Astrocyte (in vitro differentiated cells and primary cell): ENCODE measurements around the gene SMAD7. TPM values are rescaled to one million over a fixed set of nuclear protein-coding genes. Genes with fewer than 3 reads are reported as not detected.

ENCODE experiments used
- DNase-seq: peaks from one replicate; pipeline ENCODE4 v3.0.0-alpha.2; 2010; ENCODE audit warnings: low read depth
- FAIRE-seq: peaks from 2 replicates; lab custom pipeline; 2011; peaks lifted over from hg19 to GRCh38; lab: Jason Lieb, UNC
- H2AFZ ChIP-seq: 2 replicates; pipeline ENCODE4 v1.6.0; 2012; ENCODE audit warnings: low read depth, low read length, inconsistent platforms
- H3K27ac ChIP-seq: 2 replicates; pipeline ENCODE4 v1.5.1; 2011; ENCODE audit warnings: low read depth, low read length, inconsistent platforms
- H3K27me3 ChIP-seq: 2 replicates; pipeline ENCODE4 v1.6.0; 2011; ENCODE audit warnings: low read length, inconsistent platforms; ENCODE audit not compliant: insufficient read depth
- H3K36me3 ChIP-seq: 2 replicates; pipeline ENCODE4 v1.5.1; 2011; ENCODE audit warnings: low read length, inconsistent platforms; ENCODE audit not compliant: insufficient read depth
- H3K4me1 ChIP-seq: 2 replicates; pipeline ENCODE4 v1.5.1; 2011; ENCODE audit warnings: low read length, inconsistent platforms; ENCODE audit not compliant: insufficient read depth
- H3K4me2 ChIP-seq: 2 replicates; pipeline ENCODE4 v1.6.0; 2012; ENCODE audit warnings: low read length, inconsistent platforms
- H3K4me3 ChIP-seq: 2 replicates; pipeline ENCODE4 v1.5.1; 2011; ENCODE audit warnings: low read depth, mild to moderate bottlenecking, low read length, inconsistent platforms; ENCODE audit not compliant: insufficient read depth
- H3K79me2 ChIP-seq: 2 replicates; pipeline ENCODE4 v1.6.0; 2012; ENCODE audit warnings: mild to moderate bottlenecking, low read length, inconsistent platforms; ENCODE audit not compliant: insufficient read depth
- H3K9ac ChIP-seq: 2 replicates; pipeline ENCODE4 v1.6.0; 2012; ENCODE audit warnings: mild to moderate bottlenecking, low read length, inconsistent platforms
- H3K9me3 ChIP-seq: 2 replicates; pipeline ENCODE4 v1.5.1; 2012; ENCODE audit warnings: low read depth, mild to moderate bottlenecking, low read length, inconsistent platforms; ENCODE audit not compliant: insufficient read depth
- H4K20me1 ChIP-seq: 2 replicates; pipeline ENCODE4 v1.6.0; 2012; ENCODE audit warnings: low read length, inconsistent platforms; ENCODE audit not compliant: insufficient read depth
- H3K27ac Mint-ChIP-seq: one replicate; pipeline ENCODE4 v1.8.0; 2021; ENCODE audit warnings: mild to moderate bottlenecking, mixed read lengths; ENCODE audit not compliant: unreplicated experiment
- H3K27me3 Mint-ChIP-seq: one replicate; pipeline ENCODE4 v1.8.0; 2021; ENCODE audit warnings: low read depth, mixed read lengths; ENCODE audit not compliant: unreplicated experiment
- H3K36me3 Mint-ChIP-seq: one replicate; pipeline ENCODE4 v1.8.0; 2021; ENCODE audit warnings: low read depth, mixed read lengths; ENCODE audit not compliant: unreplicated experiment
- H3K4me1 Mint-ChIP-seq: one replicate; pipeline ENCODE4 v1.8.0; 2021; ENCODE audit warnings: low read depth, mixed read lengths; ENCODE audit not compliant: unreplicated experiment
- H3K4me3 Mint-ChIP-seq: one replicate; pipeline ENCODE4 v1.8.0; 2021; ENCODE audit warnings: mild to moderate bottlenecking, moderate library complexity, mixed read lengths; ENCODE audit not compliant: unreplicated experiment
- H3K9me3 Mint-ChIP-seq: one replicate; pipeline ENCODE4 v1.8.0; 2021; ENCODE audit warnings: mild to moderate bottlenecking, mixed read lengths; ENCODE audit not compliant: unreplicated experiment
- EZH2 ChIP-seq: IDR thresholded peaks from 2 replicates; pipeline ENCODE4 v1.6.1; 2012; ENCODE audit warnings: mild to moderate bottlenecking, low read length, inconsistent platforms; ENCODE audit not compliant: insufficient read depth
- total RNA-seq: library from RNA; stranded (reverse); gene quantifications from 2 replicates; pipeline ENCODE4 v1.2.1, GENCODE V29; 2021
- TF ChIP-seq, protein P1 (sequence below): IDR thresholded peaks from 2 replicates; pipeline ENCODE4 v1.5.1; 2011; ENCODE audit warnings: low read depth, mild to moderate bottlenecking, inconsistent platforms, low read length, moderate library complexity; ENCODE audit not compliant: insufficient read depth

Gene SMAD7
- total RNA-seq, 1 donor from 2014 or later, result 62.9 TPM

DNA sequence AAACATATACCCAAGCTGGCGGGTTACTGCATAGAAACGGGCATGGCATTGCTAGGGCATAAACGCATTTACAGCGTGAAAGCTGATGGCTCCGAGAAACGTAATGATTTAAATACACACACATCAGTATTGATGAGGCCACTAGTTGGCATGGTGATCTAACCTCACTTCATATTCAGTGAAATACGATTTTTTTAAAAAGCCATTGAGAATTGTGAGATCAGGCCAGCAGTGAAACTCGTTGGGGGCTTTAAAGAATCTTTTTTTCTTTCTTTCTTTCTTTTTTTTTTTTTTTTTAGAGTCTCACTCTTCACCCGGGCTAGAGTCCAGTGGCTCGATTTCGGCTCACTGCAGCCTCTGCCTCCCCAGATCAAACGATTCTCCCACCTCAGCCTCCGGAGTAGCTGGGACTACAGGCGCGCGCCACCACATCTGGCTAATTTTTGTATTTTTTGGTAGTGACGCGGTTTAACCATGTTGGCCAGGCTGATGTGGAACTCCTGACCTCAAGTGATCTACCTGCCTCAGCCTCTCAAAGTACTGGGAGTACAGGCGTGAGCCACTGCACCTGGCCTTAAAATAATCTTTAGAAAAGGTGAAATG, 2.4 kb upstream of the SMAD7 start:
- Histone ChIP-seq H2AFZ (peak overlapping the region; percentile 5), H3K4me3 (peak overlapping the region; percentile 58), H3K36me3 (peaks cover 4% of the 10 kb centered on the region), H3K27me3 (no peaks in the 10 kb centered on the region), H4K20me1 (peaks cover 29% of the 10 kb centered on the region), H3K4me2 (peak overlapping the region; percentile 94), H3K4me1 (peaks cover 26% of the 10 kb centered on the region), H3K27ac (peak overlapping the region; percentile 98), H3K79me2 (peaks cover 35% of the 10 kb centered on the region), H3K9me3 (no peaks in the 10 kb centered on the region), H3K9ac (peak overlapping the region; percentile 96)
- Mint-ChIP-seq H3K4me3 (peak overlapping the region; percentile 70), H3K27me3 (no peaks in the 10 kb centered on the region), H3K27ac (peak overlapping the region; percentile 77), H3K9me3 (no peaks in the 10 kb centered on the region), H3K4me1 (peaks cover 26% of the 10 kb centered on the region), H3K36me3 (peaks cover 15% of the 10 kb centered on the region)
- DNase-seq (no peak), FAIRE-seq (no peak)
- no peak for TF ChIP-seq EZH2
- TF ChIP-seq, protein P1, sequence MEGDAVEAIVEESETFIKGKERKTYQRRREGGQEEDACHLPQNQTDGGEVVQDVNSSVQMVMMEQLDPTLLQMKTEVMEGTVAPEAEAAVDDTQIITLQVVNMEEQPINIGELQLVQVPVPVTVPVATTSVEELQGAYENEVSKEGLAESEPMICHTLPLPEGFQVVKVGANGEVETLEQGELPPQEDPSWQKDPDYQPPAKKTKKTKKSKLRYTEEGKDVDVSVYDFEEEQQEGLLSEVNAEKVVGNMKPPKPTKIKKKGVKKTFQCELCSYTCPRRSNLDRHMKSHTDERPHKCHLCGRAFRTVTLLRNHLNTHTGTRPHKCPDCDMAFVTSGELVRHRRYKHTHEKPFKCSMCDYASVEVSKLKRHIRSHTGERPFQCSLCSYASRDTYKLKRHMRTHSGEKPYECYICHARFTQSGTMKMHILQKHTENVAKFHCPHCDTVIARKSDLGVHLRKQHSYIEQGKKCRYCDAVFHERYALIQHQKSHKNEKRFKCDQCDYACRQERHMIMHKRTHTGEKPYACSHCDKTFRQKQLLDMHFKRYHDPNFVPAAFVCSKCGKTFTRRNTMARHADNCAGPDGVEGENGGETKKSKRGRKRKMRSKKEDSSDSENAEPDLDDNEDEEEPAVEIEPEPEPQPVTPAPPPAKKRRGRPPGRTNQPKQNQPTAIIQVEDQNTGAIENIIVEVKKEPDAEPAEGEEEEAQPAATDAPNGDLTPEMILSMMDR, result no peak

GRCh38 chr18:48952287-48953103, 1.7 kb upstream of the SMAD7 start:
- Histone ChIP-seq H3K4me2 (peak overlapping the region; percentile 94), H3K27me3 (no peaks in the 10 kb centered on the region), H3K9me3 (no peaks in the 10 kb centered on the region), H3K9ac (peak overlapping the region; percentile 96), H3K4me3 (peak overlapping the region; percentile 58), H3K36me3 (peaks cover 10% of the 10 kb centered on the region), H3K4me1 (peaks cover 32% of the 10 kb centered on the region), H3K27ac (peak overlapping the region; percentile 98), H4K20me1 (peaks cover 36% of the 10 kb centered on the region), H2AFZ (peak overlapping the region; percentile 54), H3K79me2 (peaks cover 43% of the 10 kb centered on the region)
- Mint-ChIP-seq H3K4me3 (peak overlapping the region; percentile 90), H3K4me1 (peaks cover 26% of the 10 kb centered on the region), H3K36me3 (peaks cover 22% of the 10 kb centered on the region), H3K9me3 (no peaks in the 10 kb centered on the region), H3K27me3 (no peaks in the 10 kb centered on the region), H3K27ac (peak overlapping the region; percentile 99)
- FAIRE-seq, result no peak
- peak; percentile 84 for DNase-seq
- TF ChIP-seq EZH2, result no peak
- TF ChIP-seq, protein P1, result no peak
